ENCODE results near the gene RMND5A. TPM values are rescaled to one million over a fixed set of nuclear protein-coding genes. Genes with fewer than 3 reads are reported as not detected.
A peak's percentile ranks its signal among the peaks of the same experiment; 100 is the strongest.

Gene RMND5A
- total RNA-seq, 2 experiments from 2014 or later: 35.0 to 44.3 TPM

- Mint-ChIP-seq H3K27ac (peak overlapping the region; percentile 33), H3K27me3 (no peaks in the 10 kb centered on the region), H3K4me3 (no peak overlapping the region), H3K4me1 (peaks cover 44% of the 10 kb centered on the region), H3K9me3 (ENCODE audit: low read depth) (peaks cover 6% of the 10 kb centered on the region), H3K36me3 (ENCODE audit: low read depth) (peaks cover 52% of the 10 kb centered on the region)
- peak; percentile 86 for ATAC-seq
- intact Hi-C loops (cut with DNase I, micrococcal nuclease): no loop called here
- peak; percentile 41 for DNase-seq
- ChIA-PET CTCF (interaction anchor here (0.9 to 1.9 kb wide), 3 partner anchors 10 to 18 kb away, joined by 3 to 8 read pairs (median 4); no protein-coding TSS in a partner anchor), POLR2A (no interaction called here)
These were observed 27.9 kb downstream of the RMND5A start for GRCh38 chr2:86747711-86748639.

GRCh38 chr2:86750240-86750839 lies 30.2 kb downstream of the RMND5A start:
- no peak overlapping the region for H3K4me3 Mint-ChIP-seq
- H3K36me3 Mint-ChIP-seq (ENCODE audit: low read depth): peaks cover 54% of the 10 kb centered on the region
- ATAC-seq (no peak), DNase-seq (no peak)
- ChIA-PET POLR2A (no interaction called here), CTCF (interaction anchor here (1.6 kb wide), 1 partner anchor 13 kb away, joined by 4 read pairs; no protein-coding TSS in a partner anchor)
- no peak overlapping the region for H3K27ac Mint-ChIP-seq
- H3K9me3 Mint-ChIP-seq (ENCODE audit: low read depth): peaks cover 6% of the 10 kb centered on the region
- peaks cover 34% of the 10 kb centered on the region for H3K4me1 Mint-ChIP-seq
- no peaks in the 10 kb centered on the region for H3K27me3 Mint-ChIP-seq
- intact Hi-C loops (cut with DNase I, micrococcal nuclease): loop anchor here in 1 of 2 experiments (2.0 kb wide), 1 partner anchor 24 kb away; no protein-coding TSS in a partner anchor

GRCh38 chr2:86751778-86752177 lies 31.7 kb downstream of the RMND5A start:
- POLR2A ChIA-PET: no interaction called here
- no peak for ATAC-seq
- Mint-ChIP-seq H3K27me3 (no peaks in the 10 kb centered on the region), H3K4me1 (peaks cover 22% of the 10 kb centered on the region), H3K9me3 (ENCODE audit: low read depth) (peaks cover 6% of the 10 kb centered on the region), H3K27ac (no peak overlapping the region), H3K4me3 (no peak overlapping the region), H3K36me3 (ENCODE audit: low read depth) (peaks cover 61% of the 10 kb centered on the region)
- intact Hi-C loops (cut with DNase I, micrococcal nuclease): loop anchor here in 1 of 2 experiments (2.0 kb wide), 1 partner anchor 23 kb away; no protein-coding TSS in a partner anchor
- CTCF ChIA-PET: no interaction called here
- no peak for DNase-seq

- ChIA-PET POLR2A (no interaction called here), CTCF (interaction anchor here (1.6 to 3.1 kb wide), 2 partner anchors 9 to 12 kb away, joined by 4 to 25 read pairs; no protein-coding TSS in a partner anchor)
- H3K4me1 Mint-ChIP-seq: peaks cover 15% of the 10 kb centered on the region
- H3K4me3 Mint-ChIP-seq: no peak overlapping the region
- intact Hi-C loops (cut with DNase I, micrococcal nuclease): no loop called here
- no peak for DNase-seq
- H3K27ac Mint-ChIP-seq: no peak overlapping the region
- H3K9me3 Mint-ChIP-seq (ENCODE audit: low read depth): peaks cover 6% of the 10 kb centered on the region
- no peaks in the 10 kb centered on the region for H3K27me3 Mint-ChIP-seq
- H3K36me3 Mint-ChIP-seq (ENCODE audit: low read depth): peaks cover 54% of the 10 kb centered on the region
- no peak for ATAC-seq
These were observed 32.8 kb downstream of the RMND5A start for GRCh38 chr2:86752934-86753333.

- intact Hi-C loops (cut with DNase I, micrococcal nuclease): no loop called here
- H3K4me1 Mint-ChIP-seq: peaks cover 19% of the 10 kb centered on the region
- no peak for DNase-seq
- ChIA-PET CTCF (interaction anchor here (0.8 to 3.1 kb wide), 4 partner anchors 8 to 235 kb away, joined by 3 to 25 read pairs (median 4); no protein-coding TSS in a partner anchor), POLR2A (no interaction called here)
- no peak overlapping the region for H3K4me3 Mint-ChIP-seq
- H3K36me3 Mint-ChIP-seq (ENCODE audit: low read depth): peaks cover 58% of the 10 kb centered on the region
- H3K9me3 Mint-ChIP-seq (ENCODE audit: low read depth): peaks cover 6% of the 10 kb centered on the region
- no peaks in the 10 kb centered on the region for H3K27me3 Mint-ChIP-seq
- no peak overlapping the region for H3K27ac Mint-ChIP-seq
- ATAC-seq: no peak
These were observed 33.5 kb downstream of the RMND5A start for GRCh38 chr2:86753606-86754005.

- peaks cover 29% of the 10 kb centered on the region for H3K36me3 Mint-ChIP-seq (ENCODE audit: low read depth)
- intact Hi-C loops (cut with DNase I, micrococcal nuclease): no loop called here
- ChIA-PET CTCF (interaction anchor here (1.3 kb wide), 1 partner anchor 11 kb away, joined by 3 read pairs; no protein-coding TSS in a partner anchor), POLR2A (no interaction called here)
- H3K27me3 Mint-ChIP-seq: no peaks in the 10 kb centered on the region
- no peak for ATAC-seq
- no peaks in the 10 kb centered on the region for H3K9me3 Mint-ChIP-seq (ENCODE audit: low read depth)
- H3K4me1 Mint-ChIP-seq: peaks cover 21% of the 10 kb centered on the region
- no peak overlapping the region for H3K27ac Mint-ChIP-seq
- no peak for DNase-seq
- H3K4me3 Mint-ChIP-seq: no peak overlapping the region
These were observed 38.3 kb downstream of the RMND5A start for GRCh38 chr2:86758405-86758804.

- no peak overlapping the region for H3K4me3 Mint-ChIP-seq
- H3K27me3 Mint-ChIP-seq: no peaks in the 10 kb centered on the region
- POLR2A ChIA-PET: no interaction called here
- peak overlapping the region; percentile 58 for H3K27ac Mint-ChIP-seq
- H3K9me3 Mint-ChIP-seq (ENCODE audit: low read depth): no peaks in the 10 kb centered on the region
- H3K36me3 Mint-ChIP-seq (ENCODE audit: low read depth): peaks cover 25% of the 10 kb centered on the region
- peaks cover 29% of the 10 kb centered on the region for H3K4me1 Mint-ChIP-seq
- no peak for DNase-seq
- CTCF ChIA-PET: interaction anchor here (0.6 kb wide), 1 partner anchor 706 kb away, joined by 3 read pairs; no protein-coding TSS in a partner anchor
- intact Hi-C loops (cut with DNase I, micrococcal nuclease): loop anchor here in 1 of 2 experiments (5.0 kb wide), 1 partner anchor 243 kb away; no protein-coding TSS in a partner anchor
- peak; percentile 66 for ATAC-seq
These were observed 40.3 kb downstream of the RMND5A start for GRCh38 chr2:86760371-86760770.

GRCh38 chr2:86764661-86765309 lies 44.7 kb downstream of the RMND5A start:
- DNase-seq (peak; percentile 41), ATAC-seq (peak; percentile 72)
- Mint-ChIP-seq H3K9me3 (ENCODE audit: low read depth) (no peaks in the 10 kb centered on the region), H3K27me3 (no peaks in the 10 kb centered on the region), H3K27ac (no peak overlapping the region), H3K36me3 (ENCODE audit: low read depth) (peaks cover 24% of the 10 kb centered on the region), H3K4me3 (no peak overlapping the region), H3K4me1 (peaks cover 21% of the 10 kb centered on the region)
- ChIA-PET CTCF (interaction anchor here (0.6 to 4.0 kb wide), 13 partner anchors 11 to 451 kb away, joined by 3 to 25 read pairs (median 4); no protein-coding TSS in a partner anchor), POLR2A (no interaction called here)
- intact Hi-C loops (cut with DNase I, micrococcal nuclease): loop anchor here in 1 of 2 experiments (5.0 kb wide), 1 partner anchor 247 kb away; no protein-coding TSS in a partner anchor

- Mint-ChIP-seq H3K27ac (no peak overlapping the region), H3K9me3 (ENCODE audit: low read depth) (no peaks in the 10 kb centered on the region), H3K27me3 (no peaks in the 10 kb centered on the region), H3K4me3 (no peak overlapping the region), H3K4me1 (peaks cover 16% of the 10 kb centered on the region), H3K36me3 (ENCODE audit: low read depth) (peaks cover 25% of the 10 kb centered on the region)
- no peak for DNase-seq
- intact Hi-C loops (cut with DNase I, micrococcal nuclease): no loop called here
- CTCF ChIA-PET: interaction anchor here (0.6 to 4.0 kb wide), 11 partner anchors 10 to 451 kb away, joined by 3 to 25 read pairs (median 4); no protein-coding TSS in a partner anchor
- ATAC-seq: no peak
- POLR2A ChIA-PET: no interaction called here
These were observed 45.2 kb downstream of the RMND5A start for GRCh38 chr2:86765310-86765695.

- CTCF ChIA-PET: interaction anchor here (0.6 to 1.0 kb wide), 2 partner anchors 18 to 27 kb away, joined by 3 read pairs; no protein-coding TSS in a partner anchor
These were observed 48.3 kb downstream of the RMND5A start for GRCh38 chr2:86768189-86768949.

More at GRCh38 chr2:86768189-86768949, 48.3 kb downstream of the RMND5A start:
- Mint-ChIP-seq H3K4me3 (no peak overlapping the region), H3K27ac (no peak overlapping the region), H3K9me3 (ENCODE audit: low read depth) (no peaks in the 10 kb centered on the region), H3K27me3 (no peaks in the 10 kb centered on the region), H3K4me1 (peaks cover 8% of the 10 kb centered on the region), H3K36me3 (ENCODE audit: low read depth) (peaks cover 44% of the 10 kb centered on the region)
- intact Hi-C loops (cut with DNase I, micrococcal nuclease): no loop called here
- POLR2A ChIA-PET: no interaction called here
- DNase-seq (no peak), ATAC-seq (no peak)

Data from activated CD4-positive, alpha-beta T cell treated with anti-CD3 and anti-CD28 coated beads for 36 hours (primary cell).